Measurements from ENCODE around the gene SSTR3.

SSTR3 gene

GRCh38 chr22:37243402-37244113, 31.3 kb upstream of the SSTR3 start:
- Histone ChIP-seq H3K79me2 (no peaks in the 10 kb centered on the region), H3K4me1 (no peaks in the 10 kb centered on the region), H3K27me3 (ENCODE audit: control insufficient read depth, insufficient read depth, low read length) (no peaks in the 10 kb centered on the region), H3K4me3 (ENCODE audit: low read depth, low read length) (no peak overlapping the region), H3K36me3 (ENCODE audit: control insufficient read depth, insufficient read depth, low read length) (no peaks in the 10 kb centered on the region), H3K9ac (no peak overlapping the region), H3K27ac (no peak overlapping the region), H3K9me3 (ENCODE audit: control insufficient read depth, low read length) (no peaks in the 10 kb centered on the region), H2AFZ (no peak overlapping the region), H3K4me2 (ENCODE audit: low read length) (no peak overlapping the region)
- no peak for TF ChIP-seq CTCF (IDR thresholded peaks at IDR 0.05)

GRCh38 chr22:37242395-37242918, 30.2 kb upstream of the SSTR3 start:
- H3K4me1 ChIP-seq = no peaks in the 10 kb centered on the region
- no peaks in the 10 kb centered on the region for H3K79me2 ChIP-seq
- H3K9ac ChIP-seq = no peak overlapping the region

GRCh38 chr22:37241351-37242142, 29.3 kb upstream of the SSTR3 start:
- Histone ChIP-seq H3K36me3 (ENCODE audit: control insufficient read depth, insufficient read depth, low read length) (no peaks in the 10 kb centered on the region), H2AFZ (no peak overlapping the region), H3K79me2 (no peaks in the 10 kb centered on the region), H3K9ac (no peak overlapping the region), H3K4me3 (ENCODE audit: low read depth, low read length) (no peak overlapping the region), H3K4me2 (ENCODE audit: low read length) (no peak overlapping the region), H3K27ac (no peak overlapping the region), H3K4me1 (no peaks in the 10 kb centered on the region), H3K27me3 (ENCODE audit: control insufficient read depth, insufficient read depth, low read length) (no peaks in the 10 kb centered on the region), H3K9me3 (ENCODE audit: control insufficient read depth, low read length) (no peaks in the 10 kb centered on the region)
- TF ChIP-seq CTCF (IDR thresholded peaks at IDR 0.05) = no peak

More at GRCh38 chr22:37242395-37242918, 30.2 kb upstream of the SSTR3 start:
- Histone ChIP-seq H3K9me3 (ENCODE audit: control insufficient read depth, low read length) (no peaks in the 10 kb centered on the region), H3K4me2 (ENCODE audit: low read length) (no peak overlapping the region), H2AFZ (no peak overlapping the region), H3K27ac (no peak overlapping the region), H3K27me3 (ENCODE audit: control insufficient read depth, insufficient read depth, low read length) (no peaks in the 10 kb centered on the region), H3K36me3 (ENCODE audit: control insufficient read depth, insufficient read depth, low read length) (no peaks in the 10 kb centered on the region), H3K4me3 (ENCODE audit: low read depth, low read length) (no peak overlapping the region)
- TF ChIP-seq CTCF (IDR thresholded peaks at IDR 0.05) = no peak

GRCh38 chr22:37240941-37241320, 28.7 kb upstream of the SSTR3 start:
- Histone ChIP-seq H3K36me3 (ENCODE audit: control insufficient read depth, insufficient read depth, low read length) (no peaks in the 10 kb centered on the region), H3K27me3 (ENCODE audit: control insufficient read depth, insufficient read depth, low read length) (no peaks in the 10 kb centered on the region), H3K4me2 (ENCODE audit: low read length) (no peak overlapping the region), H2AFZ (no peak overlapping the region), H3K4me3 (ENCODE audit: low read depth, low read length) (no peak overlapping the region), H3K27ac (no peak overlapping the region), H3K9me3 (ENCODE audit: control insufficient read depth, low read length) (no peaks in the 10 kb centered on the region), H3K9ac (no peak overlapping the region), H3K4me1 (no peaks in the 10 kb centered on the region), H3K79me2 (no peaks in the 10 kb centered on the region)
- no peak for TF ChIP-seq CTCF (IDR thresholded peaks at IDR 0.05)
